Neural progenitor cell (in vitro differentiated cells): Measurements from ENCODE around the gene RBM47. TPM values are rescaled to one million over a fixed set of nuclear protein-coding genes. Genes with fewer than 3 reads are reported as not detected.

ENCODE experiments used
- DNase-seq: peaks from one replicate; pipeline ENCODE4 v3.0.0-alpha.2; 2016; ENCODE audit warnings: low spot score
- H2AFZ ChIP-seq: fragments of 200-600 bp; sonication (generic); replicated peaks from 2 replicates; pipeline ENCODE4 v1.6.1; 2016; ENCODE audit warnings: antibody characterized with exemption
- H3F3A ChIP-seq: fragments of 200-600 bp; sonication (generic); 2 replicates; pipeline ENCODE4 v1.6.1; 2016; ENCODE audit warnings: antibody characterized with exemption, low read depth
- H3K27ac ChIP-seq: fragments of 200-600 bp; sonication (generic); 2 replicates; pipeline ENCODE4 v1.5.1; 2016; ENCODE audit warnings: mild to moderate bottlenecking
- H3K27me3 ChIP-seq: fragments of 200-600 bp; sonication (generic); 2 replicates; pipeline ENCODE4 v1.6.1; 2016; ENCODE audit warnings: mild to moderate bottlenecking, moderate library complexity
- H3K36me3 ChIP-seq: fragments of 200-600 bp; sonication (generic); 2 replicates; pipeline ENCODE4 v1.5.1; 2016
- H3K4me1 ChIP-seq: fragments of 200-600 bp; sonication (generic); 2 replicates; pipeline ENCODE4 v1.6.1; 2016; ENCODE audit warnings: mixed run types
- H3K4me2 ChIP-seq: fragments of 200-600 bp; sonication (generic); 2 replicates; pipeline ENCODE4 v1.6.1; 2016
- H3K4me3 ChIP-seq: fragments of 200-600 bp; sonication (generic); 2 replicates; pipeline ENCODE4 v1.5.1; 2016
- H3K79me2 ChIP-seq: fragments of 200-600 bp; sonication (generic); 2 replicates; pipeline ENCODE4 v1.6.1; 2016; ENCODE audit warnings: low read depth
- H3K9ac ChIP-seq: fragments of 200-600 bp; sonication (generic); 2 replicates; pipeline ENCODE4 v1.6.1; 2016
- H3K9me3 ChIP-seq: fragments of 200-600 bp; sonication (generic); 2 replicates; pipeline ENCODE4 v1.5.1; 2016; ENCODE audit warnings: low read depth
- H4K20me1 ChIP-seq: fragments of 200-600 bp; sonication (generic); 2 replicates; pipeline ENCODE4 v1.6.1; 2016; ENCODE audit warnings: low read depth
- H3K27ac Mint-ChIP-seq: 3 replicates; pipeline ENCODE4 v1.8.0; 2021; ENCODE audit warnings: mixed read lengths
- H3K27me3 Mint-ChIP-seq: 2 replicates; pipeline ENCODE4 v1.8.0; 2022; ENCODE audit warnings: low read depth, mild to moderate bottlenecking, inconsistent platforms, moderate library complexity, mixed read lengths; ENCODE audit not compliant: insufficient read depth
- H3K36me3 Mint-ChIP-seq: 3 replicates; pipeline ENCODE4 v1.8.0; 2021; ENCODE audit warnings: mixed read lengths
- H3K4me1 Mint-ChIP-seq: 3 replicates; pipeline ENCODE4 v1.8.0; 2021; ENCODE audit warnings: mixed read lengths
- H3K4me3 Mint-ChIP-seq: 3 replicates; pipeline ENCODE4 v1.8.0; 2021; ENCODE audit warnings: mild to moderate bottlenecking, moderate library complexity, mixed read lengths
- H3K9me3 Mint-ChIP-seq: 3 replicates; pipeline ENCODE4 v1.8.0; 2020; ENCODE audit warnings: mixed read lengths
- EZH2 ChIP-seq: fragments of 200-600 bp; sonication (generic); IDR thresholded peaks from 2 replicates; pipeline ENCODE4 v1.6.1; 2017; ENCODE audit warnings: antibody characterized with exemption, mild to moderate bottlenecking, moderate library complexity
- EZH2phosphoT487 ChIP-seq: fragments of 200-600 bp; sonication (generic); IDR thresholded peaks from 2 replicates; pipeline ENCODE4 v1.6.1; 2017; ENCODE audit warnings: antibody characterized with exemption
- total RNA-seq: library from RNA; depleted of rRNA; stranded (reverse); fragments of >200 nt; gene quantifications from 2 replicates; pipeline ENCODE4 v1.2.3, GENCODE V29; 2015; ENCODE audit warnings: low replicate concordance
- TF ChIP-seq, protein P1 (sequence below): fragments of 200-600 bp; sonication (generic); IDR thresholded peaks from 2 replicates; pipeline ENCODE4 v1.5.1; 2017; ENCODE audit warnings: antibody characterized with exemption, mild to moderate bottlenecking

The RBM47 gene
- total RNA-seq, 1 donor from 2014 or later: 2.9 TPM

DNA sequence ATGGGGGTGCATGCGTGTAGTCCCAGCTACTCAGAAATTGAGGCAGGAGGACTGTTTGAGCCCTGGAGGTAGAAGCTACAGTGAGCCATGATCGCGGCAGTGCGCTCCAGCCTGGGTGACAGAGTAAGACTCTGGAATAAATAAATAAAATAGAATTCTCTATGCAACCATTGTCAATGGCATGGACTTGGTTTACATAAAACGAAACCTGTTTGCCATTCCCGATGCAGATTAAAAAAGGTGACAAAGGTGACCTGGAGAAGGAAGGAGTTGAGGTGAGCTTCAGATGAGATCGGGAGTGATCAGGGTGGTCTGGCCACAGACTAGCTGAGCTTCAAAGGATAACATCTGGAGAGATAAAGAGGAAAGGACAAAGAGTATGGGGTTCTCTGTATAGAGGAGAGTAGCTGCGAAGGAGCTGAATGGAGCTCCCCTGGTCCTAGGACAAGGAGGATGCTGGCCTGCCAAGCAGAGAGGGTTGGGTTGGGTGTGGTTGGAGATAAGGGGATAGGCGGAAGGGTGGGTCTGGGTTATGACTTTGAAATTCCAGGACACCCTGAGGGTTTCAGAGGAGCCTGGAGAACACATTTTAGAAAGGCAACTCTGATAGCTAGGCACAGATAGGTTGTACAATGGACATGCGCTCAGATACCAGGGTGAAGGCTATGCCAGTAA lies 98.6 kb downstream of the RBM47 start:
- no peaks in the 10 kb centered on the region for H3F3A ChIP-seq
- H4K20me1 ChIP-seq: no peaks in the 10 kb centered on the region
- no peak overlapping the region for H2AFZ ChIP-seq
- H3K9me3 ChIP-seq: no peaks in the 10 kb centered on the region
- H3K4me1 ChIP-seq: no peaks in the 10 kb centered on the region
- no peak overlapping the region for H3K9ac ChIP-seq
- H3K4me3 ChIP-seq: no peak overlapping the region
- Mint-ChIP-seq H3K4me3 (no peak overlapping the region), H3K27me3 (peaks cover 2% of the 10 kb centered on the region), H3K36me3 (no peaks in the 10 kb centered on the region), H3K4me1 (peaks cover 2% of the 10 kb centered on the region), H3K27ac (no peak overlapping the region), H3K9me3 (no peaks in the 10 kb centered on the region)
- TF ChIP-seq, protein P1, sequence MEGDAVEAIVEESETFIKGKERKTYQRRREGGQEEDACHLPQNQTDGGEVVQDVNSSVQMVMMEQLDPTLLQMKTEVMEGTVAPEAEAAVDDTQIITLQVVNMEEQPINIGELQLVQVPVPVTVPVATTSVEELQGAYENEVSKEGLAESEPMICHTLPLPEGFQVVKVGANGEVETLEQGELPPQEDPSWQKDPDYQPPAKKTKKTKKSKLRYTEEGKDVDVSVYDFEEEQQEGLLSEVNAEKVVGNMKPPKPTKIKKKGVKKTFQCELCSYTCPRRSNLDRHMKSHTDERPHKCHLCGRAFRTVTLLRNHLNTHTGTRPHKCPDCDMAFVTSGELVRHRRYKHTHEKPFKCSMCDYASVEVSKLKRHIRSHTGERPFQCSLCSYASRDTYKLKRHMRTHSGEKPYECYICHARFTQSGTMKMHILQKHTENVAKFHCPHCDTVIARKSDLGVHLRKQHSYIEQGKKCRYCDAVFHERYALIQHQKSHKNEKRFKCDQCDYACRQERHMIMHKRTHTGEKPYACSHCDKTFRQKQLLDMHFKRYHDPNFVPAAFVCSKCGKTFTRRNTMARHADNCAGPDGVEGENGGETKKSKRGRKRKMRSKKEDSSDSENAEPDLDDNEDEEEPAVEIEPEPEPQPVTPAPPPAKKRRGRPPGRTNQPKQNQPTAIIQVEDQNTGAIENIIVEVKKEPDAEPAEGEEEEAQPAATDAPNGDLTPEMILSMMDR: no peak
- TF ChIP-seq EZH2: no peak
- TF ChIP-seq EZH2phosphoT487: no peak
- no peak overlapping the region for H3K4me2 ChIP-seq
- H3K27ac ChIP-seq: no peak overlapping the region
- H3K79me2 ChIP-seq: no peaks in the 10 kb centered on the region
- no peaks in the 10 kb centered on the region for H3K27me3 ChIP-seq
- DNase-seq: no peak
- no peaks in the 10 kb centered on the region for H3K36me3 ChIP-seq

- no peak overlapping the region for H2AFZ ChIP-seq
- Mint-ChIP-seq H3K36me3 (no peaks in the 10 kb centered on the region), H3K4me1 (peaks cover 10% of the 10 kb centered on the region), H3K27me3 (peaks cover 3% of the 10 kb centered on the region), H3K27ac (no peak overlapping the region), H3K4me3 (no peak overlapping the region), H3K9me3 (no peaks in the 10 kb centered on the region)
- no peak overlapping the region for H3K4me3 ChIP-seq
- H3K27me3 ChIP-seq: no peaks in the 10 kb centered on the region
- H3K4me2 ChIP-seq: no peak overlapping the region
- H3F3A ChIP-seq: peaks cover 7% of the 10 kb centered on the region
- H3K9me3 ChIP-seq: no peaks in the 10 kb centered on the region
- H3K4me1 ChIP-seq: peaks cover 6% of the 10 kb centered on the region
- no peak for DNase-seq
- no peaks in the 10 kb centered on the region for H4K20me1 ChIP-seq
- no peaks in the 10 kb centered on the region for H3K36me3 ChIP-seq
- no peaks in the 10 kb centered on the region for H3K79me2 ChIP-seq
- H3K9ac ChIP-seq: no peak overlapping the region
- no peak for TF ChIP-seq EZH2
- TF ChIP-seq, protein P1: no peak
- TF ChIP-seq EZH2phosphoT487: no peak
- H3K27ac ChIP-seq: no peak overlapping the region
These were observed 102.9 kb downstream of the RBM47 start for GRCh38 chr4:40526741-40527140.

DNA sequence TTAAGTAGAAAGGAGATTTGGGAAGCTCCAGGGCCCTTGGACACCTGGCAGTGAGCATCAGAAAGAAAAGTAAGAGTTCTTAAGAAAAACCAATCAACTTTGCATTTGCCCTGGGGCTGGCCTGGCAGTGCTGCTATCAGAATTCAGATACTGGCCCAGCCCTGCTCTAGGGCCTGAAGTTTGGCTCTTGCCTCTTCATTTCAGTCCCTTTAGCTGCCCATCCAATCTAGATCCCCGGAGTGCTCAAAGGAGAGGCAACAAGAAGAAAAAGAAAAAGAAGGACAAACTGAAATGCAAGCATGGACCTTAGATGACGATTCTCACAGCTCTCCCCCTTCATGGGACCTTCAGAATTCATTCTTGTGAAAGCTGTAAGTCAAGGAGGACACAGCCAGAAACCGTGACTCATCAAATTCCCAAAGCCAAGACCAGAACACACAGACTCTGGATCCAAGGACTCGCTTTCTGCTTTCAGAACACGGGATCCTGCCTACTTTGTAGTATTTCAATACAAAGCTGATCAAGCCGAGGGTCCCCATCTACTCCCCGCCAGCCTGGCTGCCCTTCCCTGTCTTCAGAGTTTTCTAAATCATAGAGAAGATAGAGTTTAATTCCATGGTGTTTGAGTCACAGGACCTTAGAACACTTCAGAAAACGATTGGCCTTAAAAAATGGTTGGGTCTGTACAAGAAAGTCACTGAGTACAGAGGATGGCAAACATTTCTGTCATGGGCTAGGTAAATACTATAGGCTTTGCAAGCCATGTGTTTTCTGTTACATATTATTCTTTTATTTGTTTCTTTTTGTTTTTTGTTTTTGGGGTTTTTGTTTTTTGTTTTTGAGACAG lies 103.7 kb downstream of the RBM47 start:
- no peak overlapping the region for H2AFZ ChIP-seq
- no peaks in the 10 kb centered on the region for H3K36me3 ChIP-seq
- H3K79me2 ChIP-seq: no peaks in the 10 kb centered on the region
- TF ChIP-seq, protein P1: no peak
- TF ChIP-seq EZH2phosphoT487: no peak
- no peak for DNase-seq
- Mint-ChIP-seq H3K27ac (peak overlapping the region; percentile 64), H3K27me3 (peaks cover 3% of the 10 kb centered on the region), H3K4me3 (no peak overlapping the region), H3K36me3 (no peaks in the 10 kb centered on the region), H3K9me3 (no peaks in the 10 kb centered on the region), H3K4me1 (peaks cover 10% of the 10 kb centered on the region)
- no peaks in the 10 kb centered on the region for H3K9me3 ChIP-seq
- peaks cover 7% of the 10 kb centered on the region for H3F3A ChIP-seq
- no peak overlapping the region for H3K4me2 ChIP-seq
- no peak overlapping the region for H3K9ac ChIP-seq
- H4K20me1 ChIP-seq: no peaks in the 10 kb centered on the region
- H3K27ac ChIP-seq: peak overlapping the region; percentile 66
- H3K27me3 ChIP-seq: no peaks in the 10 kb centered on the region
- no peak overlapping the region for H3K4me3 ChIP-seq
- peaks cover 6% of the 10 kb centered on the region for H3K4me1 ChIP-seq
